ENCODE data around the gene IDUA.
"Not testable (repeated sequence)": the region's sequence is repeated elsewhere in the genome, so short reads cannot be mapped to it uniquely, and the experiment has no call there.

Gene IDUA

DNA sequence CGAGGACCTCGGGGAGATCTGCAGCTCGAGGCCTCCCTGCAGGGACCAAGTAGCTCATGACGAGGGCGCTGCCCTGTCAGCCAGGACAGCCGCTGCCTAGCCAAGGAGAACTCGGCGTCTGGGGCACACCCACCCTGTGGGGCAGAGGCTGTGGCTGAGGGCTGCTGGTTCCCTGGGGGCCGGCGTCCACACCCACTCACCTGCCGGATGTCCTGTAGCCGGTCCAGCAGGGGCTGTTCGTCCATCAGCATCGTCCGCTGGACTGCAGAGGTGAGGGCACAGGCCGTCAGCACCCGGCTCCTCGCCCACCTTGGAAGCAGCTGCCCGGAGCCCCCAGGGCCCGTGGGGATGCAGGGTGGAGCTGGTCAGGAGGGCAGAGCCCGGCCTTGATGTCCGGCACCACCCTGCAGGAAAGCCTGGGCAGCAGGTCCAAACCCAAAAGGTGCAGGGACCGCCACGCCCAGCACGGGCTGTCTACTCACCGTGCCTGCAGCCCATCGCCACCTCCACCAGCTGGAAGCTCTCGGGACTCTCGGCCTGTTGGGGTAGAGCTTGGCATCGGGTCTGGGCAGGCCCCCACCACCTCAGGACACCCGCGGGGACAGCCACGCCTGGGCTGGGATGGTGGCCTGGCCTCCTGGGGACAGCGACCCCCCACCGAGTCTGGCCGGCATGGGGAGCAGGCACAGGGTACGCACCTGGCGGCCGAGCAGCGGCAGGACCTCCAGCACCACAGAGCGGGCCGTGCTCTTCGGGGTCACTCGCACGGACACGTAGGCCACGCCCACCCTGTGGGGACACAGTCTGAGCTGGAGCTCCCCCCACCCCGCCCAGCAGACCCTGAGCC lies 20.4 kb upstream of the IDUA start:
- no peak overlapping the region for H3K4me3 ChIP-seq (ENCODE audit: low read depth, low read length)

GRCh38 chr4:967113-968104 lies 19.4 kb upstream of the IDUA start:
- no peak overlapping the region for H3K4me3 ChIP-seq (ENCODE audit: low read depth, low read length)

- H3K4me3 ChIP-seq (ENCODE audit: low read depth, low read length) = no peak overlapping the region
These were observed 18.6 kb upstream of the IDUA start for GRCh38 chr4:968221-968620.

GRCh38 chr4:968621-969394 lies 18.0 kb upstream of the IDUA start:
- H3K4me3 ChIP-seq (ENCODE audit: low read depth, low read length) = no peak overlapping the region

- no peak overlapping the region for H3K4me3 ChIP-seq (ENCODE audit: low read depth, low read length)
These were observed 16.6 kb upstream of the IDUA start for GRCh38 chr4:970046-970745.

DNA sequence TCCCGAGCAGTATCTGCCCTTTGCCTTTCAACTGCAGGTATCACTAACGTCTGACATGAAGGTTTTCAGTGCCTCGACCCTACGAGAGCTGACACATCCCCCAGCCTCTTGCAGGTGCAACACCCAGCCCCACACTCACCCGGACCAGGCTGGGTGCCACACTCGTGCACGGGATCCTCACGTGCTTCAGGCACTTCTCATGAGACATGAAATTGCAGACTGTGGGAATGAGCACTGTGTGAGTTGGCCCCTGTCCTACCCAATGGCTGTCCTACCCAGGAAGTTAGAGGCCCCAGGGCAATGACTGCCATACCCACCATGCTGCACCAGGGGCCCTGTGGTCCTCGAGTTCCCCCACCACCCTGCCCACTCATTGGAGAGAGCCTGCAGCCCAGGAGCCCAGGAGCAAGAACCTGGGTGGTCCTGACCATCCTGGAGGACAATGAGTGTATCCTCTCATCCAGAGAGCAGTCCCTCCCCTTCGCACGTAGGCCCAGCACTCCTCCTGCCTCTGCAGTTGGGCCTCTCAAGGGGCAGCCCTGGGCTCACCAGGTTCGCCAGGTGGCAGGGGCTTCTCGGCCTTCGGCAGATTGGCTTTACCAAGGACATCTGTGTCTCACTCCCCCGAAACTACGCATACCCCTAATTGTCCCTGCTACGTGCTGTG lies 15.9 kb upstream of the IDUA start:
- H3K4me3 ChIP-seq (ENCODE audit: low read depth, low read length) = no peak overlapping the region

DNA sequence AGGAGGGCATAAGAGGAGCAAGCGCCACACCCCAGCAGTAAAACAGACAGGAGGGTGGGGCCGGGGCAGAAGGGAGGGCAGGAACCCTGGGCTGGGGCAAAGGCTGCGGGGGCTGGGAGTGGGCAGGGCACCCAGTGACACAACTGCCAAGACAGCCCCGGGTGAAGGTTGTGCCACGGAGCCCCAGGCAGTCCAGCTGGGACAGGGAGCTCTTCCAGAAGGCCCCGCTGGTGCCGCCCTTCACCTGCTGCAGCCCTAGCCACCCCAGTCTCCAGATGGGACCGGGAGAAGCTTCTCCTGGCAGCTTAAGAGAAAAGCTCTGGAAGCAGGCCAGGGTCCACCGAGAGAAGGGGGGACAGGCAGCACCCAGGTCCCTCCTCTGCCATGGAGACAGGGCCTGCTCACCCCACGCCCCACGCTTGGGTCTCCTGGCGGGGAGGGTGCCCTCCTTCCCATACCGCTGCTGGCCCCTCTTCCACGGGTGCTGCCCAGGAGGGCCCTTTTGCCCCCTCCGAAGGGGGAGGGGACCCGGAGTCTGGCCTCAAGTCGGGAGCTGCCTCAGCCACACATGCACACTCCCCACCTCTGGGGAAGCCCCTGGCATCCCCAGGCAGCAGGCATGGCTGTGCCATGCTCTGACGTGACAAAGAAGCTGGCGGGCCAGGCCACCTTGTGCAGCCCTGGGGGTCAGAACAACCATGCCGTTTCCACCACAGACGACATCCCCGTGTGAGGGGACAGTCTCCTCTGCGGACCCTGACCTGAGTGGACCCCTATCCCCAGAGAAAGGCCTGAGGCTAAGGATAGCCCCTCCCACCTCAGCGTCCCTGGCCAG lies 15.0 kb upstream of the IDUA start:
- no peak overlapping the region for H3K4me3 ChIP-seq (ENCODE audit: low read depth, low read length)

GRCh38 chr4:972651-973424 lies 14.0 kb upstream of the IDUA start:
- peak overlapping the region; percentile 55 for H3K4me3 ChIP-seq (ENCODE audit: low read depth, low read length)

GRCh38 chr4:973431-974397 lies 13.1 kb upstream of the IDUA start, which contains the start of gene DGKQ:
Gene DGKQ, minus strand, starts transcription at chr4:973569. Its CDS starts 87 bp downstream, at chr4:973482.
- H3K4me3 ChIP-seq (ENCODE audit: low read depth, low read length) = peak within 1 kb of the TSS; percentile 55

GRCh38 chr4:974668-975067 lies 12.2 kb upstream of the IDUA start:
- H3K4me3 ChIP-seq (ENCODE audit: low read depth, low read length) = no peak overlapping the region

GRCh38 chr4:976016-976415 lies 10.8 kb upstream of the IDUA start:
- not testable (repeated sequence) for H3K4me3 ChIP-seq (ENCODE audit: low read depth, low read length)

GRCh38 chr4:978957-979701 lies 7.7 kb upstream of the IDUA start:
- no peak overlapping the region for H3K4me3 ChIP-seq (ENCODE audit: low read depth, low read length)

DNA sequence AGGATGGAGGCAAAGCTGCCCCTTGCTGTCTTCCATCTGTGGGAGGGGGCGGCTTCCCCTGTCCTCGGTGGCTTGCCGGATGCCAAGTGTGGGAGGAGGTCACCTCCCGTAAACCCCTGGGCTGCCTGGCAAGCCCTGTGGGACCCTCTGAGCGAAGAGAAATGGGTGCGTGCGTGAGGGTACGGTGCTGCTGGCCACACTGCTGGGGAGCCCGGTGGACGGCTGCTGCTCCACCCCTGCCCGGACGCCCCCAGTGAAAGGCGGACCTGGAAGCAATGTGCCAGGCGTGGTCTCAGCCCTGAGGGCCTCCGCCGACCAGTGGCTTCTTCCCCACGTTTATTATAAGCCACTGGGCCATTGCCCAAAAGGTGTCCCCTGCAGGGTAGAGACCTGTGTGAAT lies 4.6 kb upstream of the IDUA start:
- H3K4me3 ChIP-seq (ENCODE audit: low read depth, low read length) = no peak overlapping the region

DNA sequence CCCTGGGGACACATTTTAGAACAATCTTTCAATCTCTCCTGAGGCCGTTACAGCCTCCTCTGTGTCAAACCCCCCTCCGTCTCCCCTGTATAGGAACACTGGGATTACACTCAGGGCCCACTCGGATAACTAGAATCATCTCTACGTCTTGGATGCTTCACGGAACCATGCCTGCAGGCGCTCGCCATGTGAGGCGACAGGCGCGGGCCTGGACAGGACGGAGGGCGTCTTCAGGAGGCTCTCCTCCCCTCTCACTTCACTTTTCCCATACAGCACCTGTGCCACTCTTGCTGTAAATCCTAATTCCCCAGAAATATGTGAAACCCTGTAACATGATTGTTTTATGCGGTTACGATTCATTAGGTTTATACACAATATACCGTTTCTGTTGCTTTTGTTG lies 4.0 kb upstream of the IDUA start:
- no peak overlapping the region for H3K4me3 ChIP-seq (ENCODE audit: low read depth, low read length)

DNA sequence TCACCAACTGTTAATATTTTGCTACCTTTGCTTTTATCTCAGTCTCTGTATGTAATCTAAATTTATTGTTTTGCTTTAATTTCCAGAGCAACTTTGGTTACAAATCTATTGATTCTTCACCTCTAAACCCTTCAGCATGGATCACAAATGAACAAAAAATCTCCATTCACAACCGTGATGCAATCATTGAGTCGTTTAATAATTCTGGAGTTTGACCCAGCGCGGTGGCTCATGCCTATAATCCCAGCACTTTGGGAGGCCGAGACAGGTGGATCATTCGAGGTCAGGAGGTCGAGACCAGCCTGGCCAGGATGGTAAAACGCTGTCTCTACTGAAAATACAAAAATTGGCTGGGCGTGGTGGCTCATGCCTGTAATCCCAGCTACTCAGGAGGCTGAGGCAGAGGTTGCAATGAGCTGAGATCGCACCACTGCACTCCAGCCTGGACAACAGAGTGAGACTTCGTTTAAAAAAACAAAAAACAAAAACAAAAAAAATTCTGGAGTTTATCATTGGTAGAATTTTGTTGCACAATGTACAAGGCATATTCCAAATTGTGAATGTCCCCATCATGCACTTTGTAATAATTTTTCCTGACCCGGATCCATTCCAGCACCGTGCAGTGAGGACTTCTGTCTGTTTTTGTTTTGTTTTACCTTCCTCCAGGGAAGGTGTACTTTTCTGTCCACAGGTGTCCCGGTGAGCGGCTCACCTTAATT lies 2.3 kb upstream of the IDUA start:
- H3K4me3 ChIP-seq (ENCODE audit: low read depth, low read length) = no peak overlapping the region

Data from iPS-11a (cell line).